Epithelial cell of prostate (primary cell): ENCODE measurements around the gene SYT1.
"Not testable (repeated sequence)": the region's sequence is repeated elsewhere in the genome, so short reads cannot be mapped to it uniquely, and the experiment has no call there.

Source experiments
- DNase-seq: peaks from one replicate; pipeline ENCODE4 v3.0.0-alpha.2; 2011; ENCODE audit warnings: low read depth, low spot score
- H3K27ac ChIP-seq: fragments of 450-650 bp; 2 replicates; pipeline ENCODE4 v1.5.1; 2017; ENCODE audit warnings: mild to moderate bottlenecking

The SYT1 gene

DNA sequence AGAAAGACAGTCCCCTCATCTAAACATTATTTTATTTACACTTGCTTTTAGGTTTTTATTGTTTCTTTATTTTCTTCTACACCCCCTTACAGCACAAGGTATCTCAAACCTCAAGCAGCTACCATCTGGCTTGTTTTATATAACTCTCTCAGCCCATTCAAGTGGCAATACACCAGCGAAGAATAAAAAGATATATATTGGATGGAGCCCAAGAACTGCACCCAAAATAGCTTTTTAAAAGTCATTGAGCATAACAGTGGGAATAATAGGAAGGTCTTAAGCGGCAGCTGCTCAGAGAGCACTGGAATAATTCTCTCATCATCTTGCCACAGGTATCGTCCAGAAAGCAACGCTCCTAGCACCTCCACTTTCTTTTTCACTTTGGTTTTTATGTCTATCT lies 322.5 kb downstream of the SYT1 start:
- no peak overlapping the region for H3K27ac ChIP-seq
- no peak for DNase-seq

DNA sequence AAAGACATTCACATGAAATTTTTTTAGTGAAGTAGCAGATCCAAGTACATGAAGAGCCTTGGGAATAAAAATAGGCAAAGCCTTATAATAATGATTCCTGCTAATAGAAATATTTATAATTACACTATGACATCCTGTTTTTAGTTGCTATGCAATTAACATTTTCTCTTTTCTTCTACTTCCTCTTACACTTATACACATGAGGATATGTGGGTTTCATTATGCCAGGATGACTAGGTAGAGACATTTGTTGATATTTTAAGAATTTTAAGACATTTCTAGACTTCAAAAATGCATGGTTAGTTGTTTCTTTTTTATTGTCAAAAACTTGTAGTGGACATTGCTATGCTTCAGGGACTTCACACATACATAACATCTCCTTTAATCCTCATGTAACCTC lies 326.8 kb downstream of the SYT1 start:
- H3K27ac ChIP-seq, result no peak overlapping the region
- no peak for DNase-seq

DNA sequence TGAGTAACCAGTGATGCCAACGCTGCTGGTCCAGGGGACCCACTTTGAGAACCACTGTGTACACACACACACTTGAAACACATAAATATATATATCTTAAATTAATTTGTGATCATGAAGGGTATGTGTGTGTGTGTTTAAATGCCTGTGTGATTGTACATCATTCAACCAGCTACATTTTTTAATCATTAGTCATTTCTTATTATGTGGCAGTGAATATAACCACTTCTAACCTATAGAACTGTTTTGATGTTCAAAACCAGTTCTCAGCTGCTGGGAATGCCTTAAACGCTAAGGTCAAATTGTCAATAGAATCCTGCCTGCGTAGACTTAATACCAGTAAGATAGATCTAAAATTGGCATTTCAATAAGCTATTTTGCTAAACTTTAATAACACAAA lies 330.0 kb downstream of the SYT1 start:
- no peak overlapping the region for H3K27ac ChIP-seq
- no peak for DNase-seq

DNA sequence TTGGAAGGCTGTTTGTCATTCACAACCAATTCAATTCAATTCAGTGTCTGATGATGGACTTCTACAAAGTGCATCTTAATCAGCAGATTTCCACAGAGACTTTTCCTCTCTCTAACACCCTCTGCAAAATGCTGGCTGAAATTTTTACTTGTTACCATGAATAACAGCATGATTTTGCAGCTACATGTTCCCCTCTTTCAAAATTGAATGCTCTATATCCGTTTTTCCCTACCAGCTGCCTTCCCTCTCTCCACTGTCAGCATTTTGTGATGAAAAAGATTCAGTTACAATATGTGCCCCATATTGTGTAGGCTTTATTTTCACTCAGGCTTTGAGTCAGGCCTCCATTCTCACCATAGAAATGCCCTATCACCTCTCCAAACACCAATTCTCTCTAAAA lies 334.6 kb downstream of the SYT1 start:
- no peak for DNase-seq

DNA sequence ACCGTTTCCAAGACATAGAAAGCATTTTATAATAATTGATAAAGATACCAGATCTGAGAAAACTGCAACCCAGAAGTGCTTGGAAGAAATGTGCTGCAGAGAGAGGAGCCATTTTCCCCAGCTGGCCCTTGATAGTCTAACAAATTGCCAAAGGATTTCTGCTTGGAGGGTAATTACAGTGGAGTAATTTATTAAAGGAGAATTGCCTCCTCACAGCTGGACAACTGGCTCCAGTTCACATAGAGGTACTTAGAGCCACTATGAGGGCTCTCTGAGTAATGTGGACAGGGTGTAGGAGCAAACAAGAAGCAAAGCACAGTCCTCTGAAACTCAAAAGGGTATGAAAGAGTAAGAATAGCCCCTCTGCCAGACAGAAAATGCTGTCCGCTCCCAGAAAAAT lies 335.6 kb downstream of the SYT1 start:
- H3K27ac ChIP-seq, result no peak overlapping the region
- no peak for DNase-seq

More for the DNA sequence above, 334.6 kb downstream of the SYT1 start:
- H3K27ac ChIP-seq, result no peak overlapping the region

DNA sequence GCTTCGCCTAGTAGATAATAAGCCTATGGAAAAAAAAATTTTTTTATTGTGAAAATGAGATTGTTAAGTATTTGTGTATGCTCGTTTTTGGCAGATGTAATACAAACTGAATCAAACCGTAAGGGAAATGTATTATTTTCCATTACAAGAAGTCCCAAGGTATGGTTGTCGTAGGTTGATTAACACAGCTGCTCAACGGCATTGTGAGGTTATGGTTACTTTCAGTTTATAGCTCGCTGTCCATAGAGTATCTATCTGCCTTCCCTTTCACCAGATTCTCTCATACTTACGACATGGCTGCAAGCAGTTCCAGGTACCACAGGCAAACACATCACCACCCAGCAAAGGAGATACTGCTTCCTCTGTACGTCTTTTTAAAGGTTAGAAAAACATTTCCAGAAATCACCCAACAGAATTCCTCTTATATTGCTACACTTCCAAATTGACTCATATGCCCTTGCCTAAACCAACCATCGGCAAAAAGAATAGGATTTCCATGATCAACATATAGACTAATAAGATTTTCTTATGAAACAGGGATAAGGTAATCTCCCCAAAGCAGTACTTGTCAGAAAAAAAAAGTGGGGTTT lies 338.6 kb downstream of the SYT1 start:
- DNase-seq, result no peak
- no peak overlapping the region for H3K27ac ChIP-seq

DNA sequence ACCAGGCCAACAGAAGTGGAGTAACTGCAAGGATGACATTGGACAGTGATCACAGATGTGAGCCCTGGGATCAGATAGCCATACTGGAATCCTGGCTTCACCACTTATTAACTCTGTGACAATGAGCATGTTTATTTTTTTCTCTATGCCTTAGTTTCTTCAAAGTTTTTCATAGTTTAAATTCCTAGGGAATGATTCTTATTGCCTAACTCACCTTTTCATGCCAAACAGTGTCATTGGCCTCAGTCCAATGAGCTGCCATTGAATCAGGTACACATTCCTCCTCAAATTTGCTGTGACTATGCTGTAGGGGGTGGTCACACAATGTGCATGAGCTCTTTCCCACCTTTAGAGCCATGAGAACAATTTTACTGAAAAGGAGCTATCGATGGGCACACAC lies 342.3 kb downstream of the SYT1 start:
- DNase-seq, result no peak
- no peak overlapping the region for H3K27ac ChIP-seq

DNA sequence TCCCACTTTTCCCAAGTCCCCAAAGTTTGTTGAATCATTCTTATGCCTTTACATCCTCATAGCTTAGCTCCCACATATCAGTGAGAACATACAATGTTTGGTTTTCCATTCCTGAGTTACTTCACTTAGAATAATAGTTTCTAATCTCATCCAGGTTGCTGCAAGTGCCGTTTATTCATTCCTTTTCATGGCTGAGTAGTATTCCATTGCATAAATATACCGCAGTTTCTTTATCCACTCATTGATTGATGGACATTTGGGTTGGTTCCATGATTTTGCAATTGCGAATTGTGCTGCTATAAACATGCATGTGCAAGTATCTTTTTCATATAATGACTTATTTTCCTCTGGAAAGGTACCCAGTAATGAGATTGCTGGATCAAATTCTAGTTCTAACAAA lies 345.8 kb downstream of the SYT1 start:
- DNase-seq, H3K27ac ChIP-seq: not testable (repeated sequence)

DNA sequence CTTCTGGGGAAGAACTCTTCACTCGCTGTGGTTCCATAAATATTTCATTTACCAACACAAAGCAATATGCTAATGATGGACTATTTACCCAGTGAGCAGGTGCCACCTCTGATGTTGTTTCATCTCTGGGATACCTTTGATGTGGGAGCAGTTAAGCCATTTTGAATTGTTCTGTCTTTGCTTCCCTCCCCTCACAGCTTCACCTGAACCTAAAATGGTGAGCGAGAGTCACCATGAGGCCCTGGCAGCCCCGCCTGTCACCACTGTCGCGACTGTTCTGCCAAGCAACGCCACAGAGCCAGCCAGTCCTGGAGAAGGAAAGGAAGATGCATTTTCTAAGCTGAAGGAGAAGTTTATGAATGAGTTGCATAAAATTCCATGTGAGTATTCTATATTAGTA lies 352.7 kb downstream of the SYT1 start:
- no peak overlapping the region for H3K27ac ChIP-seq
- DNase-seq, result no peak

DNA sequence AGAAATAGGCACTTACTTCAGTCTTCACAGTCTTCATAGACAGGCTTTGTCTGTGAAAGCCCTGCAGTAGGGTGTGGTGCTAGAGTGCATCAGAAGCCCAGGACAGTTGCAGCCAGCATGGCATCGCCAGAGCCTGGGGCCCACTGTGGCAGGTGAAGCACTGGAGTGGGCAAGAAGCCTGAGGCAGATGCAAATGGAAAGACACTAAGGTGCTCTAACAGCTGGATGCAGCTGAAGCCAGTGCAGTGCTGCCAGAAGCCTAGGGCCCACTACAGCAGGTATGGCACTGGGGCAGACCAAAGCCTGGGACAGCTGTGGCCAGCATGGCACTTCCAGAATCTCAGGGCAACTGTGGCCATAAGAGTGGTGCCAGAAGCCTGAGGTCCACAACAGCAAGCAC lies 358.6 kb downstream of the SYT1 start:
- no peak for DNase-seq
- H3K27ac ChIP-seq, result no peak overlapping the region

DNA sequence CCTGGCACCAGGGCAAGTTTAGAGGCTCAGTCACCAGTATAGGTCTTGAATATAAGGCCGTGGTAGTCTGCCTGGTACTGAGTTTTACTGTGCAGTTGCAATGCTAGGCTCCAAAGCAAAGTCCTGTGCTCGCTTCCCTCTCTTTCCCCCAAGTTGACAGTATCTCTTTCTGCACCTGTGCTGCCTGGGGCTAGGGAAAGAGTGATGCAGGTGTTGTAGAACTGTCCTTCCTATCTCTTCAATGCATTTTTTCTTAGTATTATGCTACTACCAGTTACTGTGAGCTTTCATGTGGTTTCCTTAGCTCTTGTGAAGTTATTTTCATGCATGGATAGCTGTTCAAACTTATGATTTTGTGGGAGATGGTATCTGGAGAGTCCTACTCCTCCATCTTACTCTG lies 359.2 kb downstream of the SYT1 start:
- no peak for DNase-seq
- H3K27ac ChIP-seq, result no peak overlapping the region

DNA sequence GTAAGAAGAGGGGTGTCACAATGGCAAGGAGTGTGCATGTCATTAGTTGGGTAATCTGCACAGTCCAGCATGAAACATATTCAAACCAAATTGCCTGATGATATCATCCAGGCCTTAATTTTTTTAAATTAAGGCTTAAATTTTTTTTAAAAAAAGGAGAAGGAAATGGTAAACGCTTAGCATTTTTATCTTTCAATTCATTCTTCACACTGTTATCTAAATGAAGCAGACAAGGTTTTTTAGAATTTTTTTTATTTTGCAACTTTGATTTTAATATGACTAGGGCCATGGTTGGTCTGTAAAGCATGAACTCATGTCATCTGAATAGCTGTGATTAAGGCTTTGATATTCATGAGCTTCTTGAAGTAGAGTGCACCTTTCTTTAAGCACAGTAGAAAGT lies 362.5 kb downstream of the SYT1 start:
- DNase-seq, result no peak

DNA sequence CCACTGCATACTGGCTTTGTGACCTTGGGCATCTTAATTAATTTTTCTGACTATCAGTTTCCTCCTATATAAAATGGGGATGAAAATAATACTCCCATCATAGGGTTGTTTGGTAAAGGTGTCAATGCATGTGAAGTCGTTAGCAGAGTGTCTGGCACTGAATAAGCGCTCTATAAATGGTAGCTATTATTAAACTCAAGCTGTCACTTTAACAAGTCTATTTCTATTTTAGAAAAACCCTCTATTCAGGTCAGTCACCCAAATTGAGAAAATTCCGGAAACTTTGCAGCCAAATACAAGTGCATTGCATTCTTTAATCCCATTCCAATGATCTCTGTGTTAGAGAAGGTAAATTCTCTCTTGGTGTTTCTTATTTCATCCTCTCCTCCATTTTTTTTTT lies 363.1 kb downstream of the SYT1 start:
- no peak overlapping the region for H3K27ac ChIP-seq
- DNase-seq, result no peak

More for the DNA sequence above, 362.5 kb downstream of the SYT1 start:
- no peak overlapping the region for H3K27ac ChIP-seq

DNA sequence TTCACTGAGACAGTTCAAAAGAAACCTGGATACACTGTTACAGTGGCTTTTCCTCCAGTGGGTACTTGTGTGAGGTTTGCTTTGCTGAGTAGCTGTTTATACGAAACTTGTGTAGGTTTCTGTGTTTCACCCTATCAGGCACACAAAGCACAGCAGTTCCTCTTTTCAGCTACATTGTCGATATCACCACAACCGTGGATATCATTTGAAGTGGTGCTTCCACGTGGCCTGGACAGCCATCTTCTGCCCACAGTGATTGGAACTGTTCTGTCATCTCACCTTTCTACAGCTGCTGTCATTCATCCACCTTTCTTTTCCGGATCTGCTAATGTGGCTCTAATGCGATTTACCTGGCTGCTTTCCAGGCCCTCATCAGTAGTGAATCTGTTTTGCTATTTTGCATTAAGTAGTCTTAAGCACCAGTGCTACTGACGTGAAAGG lies 368.8 kb downstream of the SYT1 start:
- no peak overlapping the region for H3K27ac ChIP-seq
- DNase-seq, result no peak

DNA sequence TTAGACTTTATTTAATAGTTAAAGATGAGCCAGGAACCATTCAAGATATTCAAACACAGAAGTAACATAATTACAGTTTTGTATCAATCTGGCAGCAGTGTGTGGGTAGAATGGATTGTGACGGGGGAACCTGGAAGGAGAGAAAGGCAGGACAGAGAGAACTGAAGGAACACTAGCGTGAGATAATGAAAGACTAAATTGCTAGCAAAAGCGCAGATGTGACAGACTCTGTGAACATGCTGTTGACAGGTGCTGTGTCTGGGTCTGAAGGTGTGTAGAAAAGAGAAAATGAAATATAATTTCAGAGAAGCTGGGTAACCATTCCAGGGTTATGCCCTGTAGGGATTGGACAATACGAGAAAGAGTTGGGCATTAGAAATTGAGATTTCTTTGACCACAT lies 372.3 kb downstream of the SYT1 start:
- no peak overlapping the region for H3K27ac ChIP-seq
- DNase-seq, result no peak

DNA sequence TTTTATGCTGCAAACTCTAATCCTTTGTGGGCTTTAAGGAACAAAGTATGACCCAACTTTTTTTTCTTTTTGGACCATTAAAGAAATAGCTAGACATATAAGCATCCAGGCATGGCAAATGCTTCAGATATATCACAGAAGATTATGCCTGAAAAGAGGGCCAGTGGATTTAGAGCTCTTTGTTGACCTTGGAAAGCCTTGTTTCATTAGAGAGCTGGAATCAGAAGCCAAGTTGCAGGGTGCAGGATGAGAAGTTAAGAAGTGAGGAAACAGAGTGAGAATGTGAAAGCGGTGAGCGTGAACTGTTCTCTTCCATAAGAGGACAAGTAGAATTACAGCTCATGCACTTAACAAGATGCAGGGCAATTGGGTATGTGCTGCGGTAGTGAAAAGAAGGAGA lies 373.7 kb downstream of the SYT1 start:
- H3K27ac ChIP-seq, result no peak overlapping the region
- no peak for DNase-seq

DNA sequence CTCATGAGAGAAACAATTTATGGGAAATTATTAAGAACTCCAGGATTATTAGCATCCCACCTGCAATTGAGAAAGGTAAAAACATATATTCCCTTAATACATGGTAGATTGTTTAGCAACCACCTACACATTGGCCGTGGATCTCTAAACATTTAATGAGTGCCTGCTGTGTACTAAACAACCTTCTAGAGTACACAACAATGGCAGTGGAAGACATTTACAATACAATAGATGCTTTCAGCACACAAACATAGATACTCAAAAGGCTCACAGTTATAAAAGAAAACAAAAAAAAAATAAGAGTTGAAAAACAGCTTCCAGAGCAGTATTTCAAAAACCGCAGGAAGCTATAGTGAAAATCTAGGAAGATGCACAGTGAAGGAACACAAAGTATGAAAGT lies 382.9 kb downstream of the SYT1 start:
- no peak for DNase-seq

DNA sequence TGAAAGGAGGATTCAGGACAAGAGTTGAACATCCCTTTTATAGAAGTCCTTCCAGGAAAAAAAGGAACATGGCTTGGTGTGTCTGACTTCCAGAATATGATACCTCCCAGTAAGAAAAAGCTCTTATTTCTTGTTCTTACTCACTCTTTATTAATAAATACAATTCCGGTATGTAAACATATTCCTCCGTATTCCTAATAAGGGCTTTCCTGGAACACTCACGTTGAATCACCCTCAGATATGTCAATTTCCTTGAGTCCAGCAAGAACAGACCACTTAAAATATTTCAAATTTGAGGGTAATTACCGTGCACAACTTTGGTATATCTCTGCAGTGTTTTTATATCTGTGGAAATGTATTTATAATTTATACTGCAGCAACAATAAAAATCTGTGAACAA lies 385.6 kb downstream of the SYT1 start:
- no peak for DNase-seq
- H3K27ac ChIP-seq, result no peak overlapping the region

More for the DNA sequence above, 382.9 kb downstream of the SYT1 start:
- no peak overlapping the region for H3K27ac ChIP-seq

DNA sequence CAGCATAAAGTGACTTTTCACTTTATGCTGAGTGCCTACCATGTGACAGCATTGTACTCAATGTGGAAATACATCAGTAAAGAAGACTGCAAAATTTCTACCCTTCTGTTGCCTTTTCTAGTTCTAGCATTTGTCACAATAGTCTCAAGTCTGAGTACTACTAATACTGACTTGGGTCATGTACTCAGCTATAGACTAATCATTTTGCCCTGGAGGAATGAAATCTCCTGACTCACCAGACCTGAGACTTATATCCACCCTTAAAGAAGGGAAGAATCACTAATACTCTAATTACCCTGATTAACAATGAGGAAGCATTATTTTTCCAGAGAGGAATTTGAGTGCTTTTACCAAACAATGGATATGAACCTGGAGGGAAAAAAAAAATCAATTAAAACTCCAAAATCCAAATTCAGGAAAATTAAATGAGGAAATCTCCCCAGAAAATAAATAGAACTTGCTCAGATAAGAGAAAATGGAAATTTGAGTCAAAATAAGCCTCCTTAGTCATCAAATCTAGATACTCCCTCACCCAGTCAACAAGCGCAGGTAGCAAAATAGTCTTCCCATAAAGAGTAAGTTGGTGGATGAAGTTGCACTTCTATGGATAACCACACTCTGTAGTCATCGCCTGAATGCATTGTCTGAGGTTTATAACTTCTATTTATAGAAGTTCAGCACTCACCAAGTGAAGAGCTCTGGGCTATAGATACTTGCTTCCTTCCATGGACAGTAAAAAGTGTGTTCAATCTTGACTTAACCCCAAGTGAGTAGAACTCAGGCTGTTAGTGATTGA lies 386.6 kb downstream of the SYT1 start:
- H3K27ac ChIP-seq, result no peak overlapping the region
- peak; percentile 24 for DNase-seq

DNA sequence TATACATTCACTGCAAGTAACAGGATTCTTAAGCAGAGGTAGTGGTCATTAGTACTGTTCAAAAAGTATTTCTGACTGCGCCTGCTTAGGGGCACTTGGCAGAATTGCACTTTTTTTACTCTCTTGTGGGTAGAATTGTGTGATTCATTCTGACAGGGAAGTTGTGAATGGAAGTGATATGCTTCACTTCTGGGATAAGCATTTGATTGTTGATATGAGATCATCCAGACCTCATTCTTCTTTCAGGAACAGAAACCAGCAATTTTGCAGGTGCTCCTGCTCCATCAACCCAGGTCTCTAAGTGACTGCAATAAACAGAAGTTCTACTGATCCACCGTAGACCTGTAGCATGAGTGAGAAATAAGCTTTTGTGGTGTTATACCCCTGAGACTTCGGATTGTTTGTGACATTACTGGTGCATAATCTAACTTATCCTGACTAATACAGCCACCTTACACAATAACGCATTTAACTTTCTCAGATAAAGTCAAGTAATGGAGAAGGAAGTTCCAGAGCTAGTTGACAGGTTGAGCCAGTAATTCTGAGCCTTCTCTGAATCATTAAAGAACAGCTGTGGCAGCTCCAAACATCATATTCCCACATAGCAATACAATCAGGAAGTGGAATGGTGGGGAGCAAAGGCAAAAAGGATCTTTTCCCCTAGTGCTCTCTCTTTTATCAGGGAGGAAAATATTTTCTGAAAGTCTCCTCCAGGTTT lies 387.9 kb downstream of the SYT1 start:
- H3K27ac ChIP-seq, result no peak overlapping the region
- DNase-seq, result no peak

DNA sequence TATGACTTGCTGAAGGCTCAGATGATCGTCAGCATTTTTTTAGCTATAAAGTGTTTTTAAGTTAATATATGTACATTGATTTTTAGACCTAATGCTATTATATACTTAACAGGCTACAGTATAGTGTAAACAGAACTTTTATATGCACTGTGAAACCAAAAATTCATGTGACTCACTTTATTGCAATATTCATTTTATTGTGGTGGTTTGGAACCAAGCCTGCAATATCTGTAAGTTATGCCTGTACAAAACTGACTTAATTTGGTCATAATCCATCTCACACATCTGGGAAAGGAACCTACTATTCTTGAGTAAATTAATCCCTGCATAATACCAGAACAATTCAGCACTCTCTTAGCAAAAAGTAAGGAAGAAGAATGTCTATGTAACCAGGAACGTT lies 390.7 kb downstream of the SYT1 start:
- no peak overlapping the region for H3K27ac ChIP-seq
- DNase-seq, result no peak
